Lower lobe of right lung (tissue), 2 donors: ENCODE results near the gene OSBPL8. TPM values are rescaled to one million over a fixed set of nuclear protein-coding genes. Genes with fewer than 3 reads are reported as not detected.
A peak's percentile ranks its signal among the peaks of the same experiment; 100 is the strongest.

Experiments used
- ATAC-seq, 2 donors: fragments of 200-7000 bp; cut with Tn5 transposase; one replicate each; pipeline ENCODE4 v1.9.1; 2020 to 2022; ENCODE audit warnings: mild to moderate bottlenecking in 2 of 2, moderate library complexity in 2 of 2
- DNase-seq: peaks from one replicate; pipeline ENCODE4 v3.0.0-alpha.2; 2020
- H3K27ac ChIP-seq: fragments of 200-600 bp; one replicate; pipeline ENCODE4 v1.8.0; 2022
- H3K27me3 ChIP-seq: fragments of 200-600 bp; one replicate; pipeline ENCODE4 v1.8.0; 2022; ENCODE audit warnings: low read depth
- H3K36me3 ChIP-seq: fragments of 200-600 bp; one replicate; pipeline ENCODE4 v1.8.0; 2022; ENCODE audit warnings: mild to moderate bottlenecking
- H3K4me1 ChIP-seq: fragments of 200-600 bp; one replicate; pipeline ENCODE4 v1.8.0; 2022
- H3K4me3 ChIP-seq: fragments of 200-600 bp; one replicate; pipeline ENCODE4 v1.8.0; 2022; ENCODE audit warnings: mild to moderate bottlenecking
- H3K9me3 ChIP-seq: fragments of 200-600 bp; one replicate; pipeline ENCODE4 v1.8.0; 2022
- CTCF ChIP-seq: fragments of 200-600 bp; IDR thresholded peaks from one replicate; pipeline ENCODE4 v1.8.0; 2022; ENCODE audit warnings: antibody characterized with exemption, mild to moderate bottlenecking
- intact Hi-C: fragments of 100-400 bp; cut with DNase I; formaldehyde crosslinking; loops from one replicate; pipeline ENCODE4 v1.11.0; 2022
- total RNA-seq: library from RNA; stranded (reverse); fragmentation: NEBNext Ultra II Directional; extraction: Animal tissue kit (Norgen Biotek cat#: 25700); gene quantifications from one replicate; pipeline ENCODE4 v1.2.1, GENCODE V29; 2021
- donor health status: DM: no; HTN: yes; CAD: no; lungs with severe emphysema.

The OSBPL8 gene
- total RNA-seq, 1 donor from 2014 or later, result 82.7 TPM

- DNase-seq, result no peak
- ATAC-seq, result no peak
- intact Hi-C loops, result no loop called here
- Histone ChIP-seq H3K9me3 (no peaks in the 10 kb centered on the region), H3K27ac (no peak overlapping the region), H3K36me3 (no peaks in the 10 kb centered on the region), H3K4me1 (peaks cover 8% of the 10 kb centered on the region), H3K27me3 (no peaks in the 10 kb centered on the region), H3K4me3 (no peak overlapping the region)
- TF ChIP-seq CTCF, result no peak
Measured at GRCh38 chr12:76562130-76562529, 2.6 kb upstream of the OSBPL8 start.

- Histone ChIP-seq H3K27ac (peak overlapping the region; percentile 97), H3K9me3 (no peaks in the 10 kb centered on the region), H3K36me3 (no peaks in the 10 kb centered on the region), H3K4me1 (peaks cover 20% of the 10 kb centered on the region), H3K4me3 (peak overlapping the region; percentile 93), H3K27me3 (no peaks in the 10 kb centered on the region)
- intact Hi-C loops, result no loop called here
- TF ChIP-seq CTCF, result no peak
- no peak for DNase-seq
- ATAC-seq, result no peak
Measured at GRCh38 chr12:76560086-76560491, 518 bp upstream of the OSBPL8 start.

GRCh38 chr12:76558684-76559399 is 729 bp downstream of the OSBPL8 start:
- intact Hi-C loops, result no loop called here
- DNase-seq, result peak; percentile 80
- ATAC-seq, result peak; percentile 79 to 80
- H3K27ac ChIP-seq, result peak overlapping the region; percentile 97
- no peak for TF ChIP-seq CTCF
- H3K4me3 ChIP-seq, result peak overlapping the region; percentile 93
- peaks cover 32% of the 10 kb centered on the region for H3K4me1 ChIP-seq
- no peaks in the 10 kb centered on the region for H3K27me3 ChIP-seq
- no peaks in the 10 kb centered on the region for H3K36me3 ChIP-seq
- H3K9me3 ChIP-seq, result no peaks in the 10 kb centered on the region

GRCh38 chr12:76556368-76556767 is 3.2 kb downstream of the OSBPL8 start:
- H3K4me3 ChIP-seq, result no peak overlapping the region
- H3K4me1 ChIP-seq, result peaks cover 41% of the 10 kb centered on the region
- intact Hi-C loops, result no loop called here
- H3K36me3 ChIP-seq, result no peaks in the 10 kb centered on the region
- DNase-seq, result no peak
- H3K27ac ChIP-seq, result no peak overlapping the region
- no peak for TF ChIP-seq CTCF
- ATAC-seq, result no peak
- no peaks in the 10 kb centered on the region for H3K9me3 ChIP-seq
- no peaks in the 10 kb centered on the region for H3K27me3 ChIP-seq

- Histone ChIP-seq H3K27me3 (no peaks in the 10 kb centered on the region), H3K36me3 (no peaks in the 10 kb centered on the region), H3K27ac (no peak overlapping the region), H3K4me1 (peaks cover 46% of the 10 kb centered on the region), H3K4me3 (no peak overlapping the region), H3K9me3 (no peaks in the 10 kb centered on the region)
- no peak for DNase-seq
- no peak for ATAC-seq
- intact Hi-C loops, result no loop called here
- no peak for TF ChIP-seq CTCF
Measured at GRCh38 chr12:76555797-76556196, 3.8 kb downstream of the OSBPL8 start.
